GM12891 (cell line): ENCODE results near the gene RABEP2.

Source experiments
- PAX5 ChIP-seq: IDR thresholded peaks from 2 replicates; pipeline ENCODE4 v1.6.1; 2011; ENCODE audit warnings: low read length, moderate library complexity, mild to moderate bottlenecking; ENCODE audit not compliant: insufficient read depth, severe bottlenecking
- POLR2A ChIP-seq: IDR thresholded peaks from 2 replicates; pipeline ENCODE4 v1.6.1; 2011; ENCODE audit warnings: low read depth, low read length, control low read depth
- POLR2AphosphoS5 ChIP-seq: IDR thresholded peaks from 2 replicates; pipeline ENCODE4 v1.6.1; 2011; ENCODE audit warnings: low read depth, low read length, control low read depth
- POU2F2 ChIP-seq: IDR thresholded peaks from 2 replicates; pipeline ENCODE4 v1.6.1; 2011; ENCODE audit warnings: low read depth, mild to moderate bottlenecking, control low read depth, low read length, moderate library complexity
- SPI1 ChIP-seq: IDR thresholded peaks from 2 replicates; pipeline ENCODE4 v1.6.1; 2011; ENCODE audit warnings: low read depth, low read length, control low read depth
- TAF1 ChIP-seq: IDR thresholded peaks from 2 replicates; pipeline ENCODE4 v1.6.1; 2011; ENCODE audit warnings: low read depth, low read length, control low read depth

- TF ChIP-seq POLR2A, result no peak
- TF ChIP-seq SPI1, result no peak
- no peak for TF ChIP-seq POLR2AphosphoS5
- TF ChIP-seq TAF1, result no peak
- no peak for TF ChIP-seq POU2F2
- no peak for TF ChIP-seq PAX5
These were observed 39.0 kb upstream of the RABEP2 start for GRCh38 chr16:28964072-28964471.
